Rectal smooth muscle tissue (tissue), 1 donor: ENCODE data around the gene ENTHD1.

Experiments used
- H3K27ac ChIP-seq: one replicate; pipeline ENCODE4 v1.7.0; 2013; ENCODE audit warnings: low read depth, low read length, inconsistent platforms
- H3K27me3 ChIP-seq: one replicate; pipeline ENCODE4 v1.7.0; 2013; ENCODE audit warnings: low read length; ENCODE audit not compliant: control insufficient read depth, insufficient read depth
- H3K36me3 ChIP-seq: one replicate; pipeline ENCODE4 v1.7.0; 2013; ENCODE audit warnings: low read length; ENCODE audit not compliant: control insufficient read depth, insufficient read depth
- H3K4me1 ChIP-seq: one replicate; pipeline ENCODE4 v1.7.0; 2013; ENCODE audit warnings: low read length; ENCODE audit not compliant: control insufficient read depth, insufficient read depth
- H3K4me3 ChIP-seq: one replicate; pipeline ENCODE4 v1.7.0; 2013; ENCODE audit warnings: low read length
- H3K9ac ChIP-seq: one replicate; pipeline ENCODE4 v1.7.0; 2013; ENCODE audit warnings: low read length

ENTHD1 gene

DNA sequence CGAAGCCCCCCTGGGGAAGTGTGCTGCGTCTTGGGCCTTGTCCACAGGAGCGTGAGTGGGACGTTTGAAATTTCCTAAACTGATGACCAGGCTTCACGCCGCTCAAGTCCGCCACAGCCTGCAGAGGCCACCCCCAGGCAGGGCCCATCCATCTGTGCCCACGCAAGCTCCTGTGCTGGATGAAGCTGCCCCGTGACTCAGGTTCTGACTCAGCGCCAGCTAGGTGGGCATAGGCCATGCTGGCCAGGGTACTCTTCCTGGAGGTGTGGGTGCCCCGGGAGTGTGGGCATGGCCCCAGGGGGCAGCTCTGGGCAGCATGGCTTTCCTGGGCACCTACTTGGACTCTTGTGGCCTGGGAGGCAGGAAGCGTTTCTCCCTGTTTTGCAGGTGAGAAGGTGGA lies 188.2 kb downstream of the ENTHD1 start:
- Histone ChIP-seq H3K4me3 (no peak overlapping the region), H3K27me3 (no peaks in the 10 kb centered on the region), H3K9ac (no peak overlapping the region), H3K4me1 (no peaks in the 10 kb centered on the region), H3K27ac (no peak overlapping the region), H3K36me3 (no peaks in the 10 kb centered on the region)

- Histone ChIP-seq H3K4me1 (no peaks in the 10 kb centered on the region), H3K27me3 (no peaks in the 10 kb centered on the region), H3K27ac (no peak overlapping the region), H3K4me3 (no peak overlapping the region), H3K36me3 (no peaks in the 10 kb centered on the region), H3K9ac (no peak overlapping the region)
These were observed 189.5 kb downstream of the ENTHD1 start for GRCh38 chr22:39703928-39704639.

GRCh38 chr22:39703091-39703490 lies 190.5 kb downstream of the ENTHD1 start:
- no peaks in the 10 kb centered on the region for H3K4me1 ChIP-seq
- no peak overlapping the region for H3K27ac ChIP-seq
- H3K4me3 ChIP-seq = no peak overlapping the region
- H3K36me3 ChIP-seq = no peaks in the 10 kb centered on the region
- H3K9ac ChIP-seq = no peak overlapping the region
- H3K27me3 ChIP-seq = no peaks in the 10 kb centered on the region

GRCh38 chr22:39700565-39700964 lies 193.0 kb downstream of the ENTHD1 start:
- H3K4me1 ChIP-seq = no peaks in the 10 kb centered on the region
- no peak overlapping the region for H3K4me3 ChIP-seq
- no peaks in the 10 kb centered on the region for H3K27me3 ChIP-seq
- no peak overlapping the region for H3K9ac ChIP-seq
- H3K36me3 ChIP-seq = no peaks in the 10 kb centered on the region
- no peak overlapping the region for H3K27ac ChIP-seq

- H3K9ac ChIP-seq = no peak overlapping the region
These were observed 193.8 kb downstream of the ENTHD1 start for GRCh38 chr22:39699631-39700360.

GRCh38 chr22:39697790-39698430 lies 195.7 kb downstream of the ENTHD1 start:
- Histone ChIP-seq H3K9ac (no peak overlapping the region), H3K27ac (no peak overlapping the region), H3K27me3 (peaks cover 6% of the 10 kb centered on the region), H3K4me1 (no peaks in the 10 kb centered on the region), H3K4me3 (no peak overlapping the region), H3K36me3 (no peaks in the 10 kb centered on the region)

More at GRCh38 chr22:39699631-39700360, 193.8 kb downstream of the ENTHD1 start:
- Histone ChIP-seq H3K36me3 (no peaks in the 10 kb centered on the region), H3K27me3 (no peaks in the 10 kb centered on the region), H3K27ac (no peak overlapping the region), H3K4me3 (no peak overlapping the region), H3K4me1 (no peaks in the 10 kb centered on the region)

- no peaks in the 10 kb centered on the region for H3K36me3 ChIP-seq
- H3K27ac ChIP-seq = no peak overlapping the region
- no peak overlapping the region for H3K9ac ChIP-seq
- no peaks in the 10 kb centered on the region for H3K4me1 ChIP-seq
- peaks cover 18% of the 10 kb centered on the region for H3K27me3 ChIP-seq
- no peak overlapping the region for H3K4me3 ChIP-seq
These were observed 199.5 kb downstream of the ENTHD1 start for GRCh38 chr22:39693943-39694500.
